Duodenal mucosa (tissue), 2 donors: ENCODE data around the gene PARP12.

Source experiments
- H3K27ac ChIP-seq: one replicate; pipeline ENCODE4 v1.7.0; 2013; ENCODE audit warnings: low read depth, low read length
- H3K27me3 ChIP-seq, 2 donors: one replicate each; pipeline ENCODE4 v1.7.0; 2013; ENCODE audit warnings: low read length in 2 of 2, control low read depth in 1 of 2; ENCODE audit not compliant: insufficient read depth in 2 of 2, control insufficient read depth in 1 of 2
- H3K36me3 ChIP-seq, 2 donors: one replicate each; pipeline ENCODE4 v1.7.0; 2013; ENCODE audit warnings: low read length in 2 of 2, control low read depth in 1 of 2; ENCODE audit not compliant: insufficient read depth in 2 of 2, control insufficient read depth in 1 of 2
- H3K4me1 ChIP-seq, 2 donors: one replicate each; pipeline ENCODE4 v1.7.0; 2013; ENCODE audit warnings: low read length in 2 of 2, control low read depth in 1 of 2; ENCODE audit not compliant: insufficient read depth in 2 of 2, control insufficient read depth in 1 of 2
- H3K4me3 ChIP-seq, 2 donors: one replicate each; pipeline ENCODE4 v1.7.0; 2013; ENCODE audit warnings: low read length in 2 of 2, low read depth in 1 of 2
- H3K9ac ChIP-seq, 2 donors: one replicate each; pipeline ENCODE4 v1.7.0; 2013; ENCODE audit warnings: low read length in 2 of 2, low read depth in 1 of 2
- H3K9me3 ChIP-seq, 2 donors: one replicate each; pipeline ENCODE4 v1.7.0; 2013; ENCODE audit warnings: low read length in 2 of 2, control low read depth in 1 of 2; ENCODE audit not compliant: control insufficient read depth in 1 of 2

The PARP12 gene

GRCh38 chr7:140026935-140027334, 35.8 kb downstream of the PARP12 start:
- H3K27ac ChIP-seq = no peak overlapping the region
- H3K4me3 ChIP-seq = no peak overlapping the region
- no peaks in the 10 kb centered on the region for H3K27me3 ChIP-seq
- H3K9me3 ChIP-seq = no peaks in the 10 kb centered on the region
- no peaks in the 10 kb centered on the region for H3K4me1 ChIP-seq
- H3K36me3 ChIP-seq = peaks cover 44 to 63% of the 10 kb centered on the region in 2 donors
- no peak overlapping the region for H3K9ac ChIP-seq

GRCh38 chr7:140025814-140026433, 36.8 kb downstream of the PARP12 start:
- H3K4me1 ChIP-seq = no peaks in the 10 kb centered on the region
- H3K4me3 ChIP-seq = no peak overlapping the region
- H3K36me3 ChIP-seq = peaks cover 44 to 61% of the 10 kb centered on the region in 2 donors
- no peak overlapping the region for H3K27ac ChIP-seq
- H3K9me3 ChIP-seq = no peaks in the 10 kb centered on the region
- H3K27me3 ChIP-seq = no peaks in the 10 kb centered on the region
- H3K9ac ChIP-seq = no peak overlapping the region

GRCh38 chr7:140025241-140025640, 37.5 kb downstream of the PARP12 start:
- H3K9me3 ChIP-seq = no peaks in the 10 kb centered on the region
- no peak overlapping the region for H3K27ac ChIP-seq
- no peak overlapping the region for H3K9ac ChIP-seq
- H3K4me1 ChIP-seq = no peaks in the 10 kb centered on the region
- H3K36me3 ChIP-seq = peaks cover 44 to 61% of the 10 kb centered on the region in 2 donors
- H3K4me3 ChIP-seq = no peak overlapping the region
- no peaks in the 10 kb centered on the region for H3K27me3 ChIP-seq

GRCh38 chr7:140024585-140024984, 38.2 kb downstream of the PARP12 start:
- peaks cover 44 to 61% of the 10 kb centered on the region in 2 donors for H3K36me3 ChIP-seq
- H3K27ac ChIP-seq = no peak overlapping the region
- no peak overlapping the region for H3K9ac ChIP-seq
- no peaks in the 10 kb centered on the region for H3K9me3 ChIP-seq
- no peaks in the 10 kb centered on the region for H3K4me1 ChIP-seq
- no peaks in the 10 kb centered on the region for H3K27me3 ChIP-seq
- no peak overlapping the region for H3K4me3 ChIP-seq

- peaks cover 44 to 60% of the 10 kb centered on the region in 2 donors for H3K36me3 ChIP-seq
- no peak overlapping the region for H3K4me3 ChIP-seq
- no peaks in the 10 kb centered on the region for H3K9me3 ChIP-seq
- H3K4me1 ChIP-seq = peaks cover 0 to 6% of the 10 kb centered on the region in 2 donors
- no peak overlapping the region for H3K27ac ChIP-seq
- H3K27me3 ChIP-seq = no peaks in the 10 kb centered on the region
- no peak overlapping the region for H3K9ac ChIP-seq
Measured at GRCh38 chr7:140023728-140024127, 39.0 kb downstream of the PARP12 start.

GRCh38 chr7:140022582-140023211, 40.1 kb downstream of the PARP12 start:
- Histone ChIP-seq H3K27me3 (no peaks in the 10 kb centered on the region), H3K36me3 (peaks cover 37 to 50% of the 10 kb centered on the region in 2 donors), H3K9me3 (no peaks in the 10 kb centered on the region), H3K9ac (no peak overlapping the region), H3K27ac (no peak overlapping the region), H3K4me3 (no peak overlapping the region), H3K4me1 (peaks cover 0 to 8% of the 10 kb centered on the region in 2 donors)

- H3K27me3 ChIP-seq = no peaks in the 10 kb centered on the region
- peaks cover 26 to 39% of the 10 kb centered on the region in 2 donors for H3K36me3 ChIP-seq
- no peak overlapping the region for H3K9ac ChIP-seq
- H3K4me1 ChIP-seq = peaks cover 0 to 8% of the 10 kb centered on the region in 2 donors
- no peaks in the 10 kb centered on the region for H3K9me3 ChIP-seq
- no peak overlapping the region for H3K27ac ChIP-seq
- H3K4me3 ChIP-seq = no peak overlapping the region
Measured at GRCh38 chr7:140021603-140022002, 41.1 kb downstream of the PARP12 start.

- peaks cover 13 to 19% of the 10 kb centered on the region in 2 donors for H3K36me3 ChIP-seq
- no peaks in the 10 kb centered on the region for H3K9me3 ChIP-seq
Measured at GRCh38 chr7:140019606-140020005, 43.1 kb downstream of the PARP12 start.

GRCh38 chr7:140019172-140019571, 43.6 kb downstream of the PARP12 start:
- Histone ChIP-seq H3K27ac (no peak overlapping the region), H3K27me3 (no peaks in the 10 kb centered on the region), H3K4me1 (peaks cover 0 to 8% of the 10 kb centered on the region in 2 donors), H3K4me3 (no peak overlapping the region), H3K36me3 (peaks cover 13 to 16% of the 10 kb centered on the region in 2 donors), H3K9ac (no peak overlapping the region), H3K9me3 (no peaks in the 10 kb centered on the region)

More at GRCh38 chr7:140019606-140020005, 43.1 kb downstream of the PARP12 start:
- Histone ChIP-seq H3K27me3 (no peaks in the 10 kb centered on the region), H3K4me3 (no peak overlapping the region), H3K27ac (no peak overlapping the region), H3K4me1 (peaks cover 0 to 8% of the 10 kb centered on the region in 2 donors), H3K9ac (no peak overlapping the region)

- H3K27me3 ChIP-seq = no peaks in the 10 kb centered on the region
- H3K36me3 ChIP-seq = peaks cover 8 to 9% of the 10 kb centered on the region in 2 donors
- peaks cover 0 to 8% of the 10 kb centered on the region in 2 donors for H3K4me1 ChIP-seq
- no peak overlapping the region for H3K9ac ChIP-seq
- no peak overlapping the region for H3K27ac ChIP-seq
- H3K4me3 ChIP-seq = no peak overlapping the region
- H3K9me3 ChIP-seq = no peaks in the 10 kb centered on the region
Measured at GRCh38 chr7:140018125-140019043, 44.4 kb downstream of the PARP12 start.
